Inflammatory macrophage (primary cell): ENCODE data around the gene PTOV1.

ENCODE experiments used
- DNase-seq, 2 donors: peaks; one replicate each; pipeline ENCODE4 v3.0.0-alpha.2; 2020 to 2022

The PTOV1 gene

DNA sequence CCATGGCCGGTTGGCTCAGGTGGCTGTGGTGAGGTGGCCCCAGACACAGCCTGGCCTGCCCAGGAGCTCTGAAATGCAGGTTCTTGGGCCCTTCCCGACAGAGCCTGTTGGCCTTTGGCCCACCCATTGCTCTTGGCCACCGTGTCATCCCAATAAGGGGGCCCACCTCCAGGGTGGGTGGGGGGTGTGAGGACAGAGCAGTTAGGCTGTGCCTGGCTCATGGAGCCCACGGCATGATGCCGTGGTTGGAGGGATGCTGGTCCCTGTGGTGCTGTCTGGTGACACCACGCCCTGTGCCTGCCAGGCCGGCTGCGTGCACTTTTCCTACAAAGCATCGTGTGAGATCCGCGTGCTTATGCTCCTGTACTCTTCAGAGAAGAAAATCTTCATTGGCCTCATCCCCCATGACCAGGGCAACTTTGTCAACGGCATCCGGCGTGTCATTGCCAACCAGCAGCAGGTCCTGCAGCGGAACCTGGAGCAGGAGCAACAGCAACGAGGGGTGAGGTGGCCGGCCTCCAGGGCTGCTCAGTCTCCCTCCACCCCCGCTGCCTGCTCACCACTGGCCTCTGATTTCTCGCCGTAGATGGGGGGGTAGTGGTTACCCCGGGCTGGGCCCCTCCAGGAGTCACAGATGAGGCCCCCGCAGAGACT lies 8.8 kb downstream of the PTOV1 start:
- DNase-seq, result no peak

DNA sequence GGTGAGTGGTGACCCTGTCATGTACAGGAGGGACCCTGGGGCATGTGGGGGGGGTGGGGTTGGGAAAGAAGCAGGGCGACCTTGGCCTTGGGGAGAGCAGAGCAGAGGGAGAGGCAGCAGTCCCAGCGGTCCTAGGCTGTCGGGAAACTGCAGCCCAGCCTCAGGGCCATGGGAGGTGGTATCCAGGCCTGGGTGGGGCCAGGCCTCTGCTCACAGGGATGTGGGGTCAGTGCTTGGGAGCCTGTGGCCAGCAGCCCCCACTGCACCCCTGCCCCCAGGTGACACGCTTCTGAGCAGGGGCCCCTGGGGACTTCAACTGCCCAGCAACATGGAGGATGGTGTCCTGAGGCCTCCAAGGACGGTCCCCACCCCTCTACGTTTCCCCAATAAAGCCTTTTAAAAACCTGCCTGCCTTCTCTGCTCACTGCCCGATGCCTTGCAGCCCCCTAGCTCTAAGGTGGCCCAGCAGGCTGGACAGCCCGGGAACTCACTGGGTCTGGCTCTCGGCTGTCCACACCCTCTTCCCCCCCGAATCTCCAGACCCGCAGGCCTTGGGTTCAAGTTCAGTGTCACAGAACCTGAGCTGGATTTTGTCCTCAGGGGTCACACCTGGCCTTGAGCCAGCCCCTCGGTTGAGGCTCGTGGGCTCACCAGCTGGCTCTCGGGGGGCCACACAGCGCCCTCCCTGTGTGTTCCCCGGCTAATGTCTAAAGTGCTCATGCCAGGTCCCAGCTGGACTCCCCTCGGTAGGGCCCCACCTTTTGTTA lies 9.6 kb downstream of the PTOV1 start:
- DNase-seq, result no peak

DNA sequence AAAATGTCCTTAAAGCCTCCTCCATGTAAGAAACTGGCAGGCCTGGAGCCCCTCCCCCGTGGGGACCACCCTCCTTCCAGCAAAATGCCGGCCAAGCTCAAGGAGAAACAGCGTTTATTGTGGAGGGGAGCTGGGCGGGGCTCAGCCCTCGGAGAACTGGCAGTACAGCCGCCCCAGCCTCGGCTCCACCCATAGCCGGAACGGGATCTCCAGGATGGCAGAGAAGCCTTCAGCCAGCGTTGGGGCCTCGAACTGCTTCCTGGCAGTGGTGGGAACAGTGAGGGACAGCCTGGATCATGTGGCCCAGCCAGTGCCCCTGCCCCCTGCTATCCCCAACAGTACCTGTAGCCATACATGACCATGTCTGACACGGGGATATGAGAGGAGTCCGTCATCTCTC lies 10.1 kb downstream of the PTOV1 start:
- DNase-seq, result no peak

DNA sequence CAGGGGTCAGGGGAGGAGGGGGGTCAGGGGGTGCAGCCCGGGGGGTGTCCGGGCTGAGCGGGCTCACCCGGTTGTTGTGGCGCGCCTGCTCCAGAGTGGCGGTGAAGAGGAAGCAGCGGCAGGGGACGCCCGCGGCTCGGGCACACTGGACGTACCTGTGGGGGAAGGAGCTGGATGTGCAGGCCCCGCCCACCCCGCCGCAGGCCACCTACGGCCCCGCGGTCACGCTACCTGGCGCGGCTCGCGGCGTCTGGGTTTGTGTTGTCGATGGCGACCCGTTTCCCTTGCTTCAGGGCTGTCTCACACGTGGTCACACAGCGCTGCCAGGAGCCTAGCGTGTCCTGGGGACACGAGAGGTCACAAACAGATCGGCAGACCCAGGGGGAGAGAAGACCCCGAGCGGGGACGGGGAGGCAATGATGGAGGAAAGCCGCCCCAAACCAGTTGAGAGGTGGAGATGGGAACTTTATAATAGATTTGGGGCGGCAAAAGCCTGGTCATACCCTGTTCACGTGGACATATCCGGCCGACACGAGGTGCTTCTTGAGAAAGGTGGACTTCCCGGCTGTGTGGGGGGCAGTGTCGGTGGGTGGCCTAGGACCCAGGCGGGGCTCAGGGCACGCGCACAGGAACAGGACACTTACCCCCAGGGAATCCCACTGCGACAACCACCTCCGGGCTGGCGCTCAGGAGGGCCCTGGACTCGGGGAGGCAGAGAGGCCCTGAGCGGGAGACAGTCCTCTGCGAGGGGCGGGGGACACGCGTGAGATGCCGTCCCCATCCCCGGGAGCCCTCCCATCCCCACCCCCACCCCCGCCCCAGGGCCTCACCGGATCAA lies 10.8 kb downstream of the PTOV1 start:
- DNase-seq, result no peak

DNA sequence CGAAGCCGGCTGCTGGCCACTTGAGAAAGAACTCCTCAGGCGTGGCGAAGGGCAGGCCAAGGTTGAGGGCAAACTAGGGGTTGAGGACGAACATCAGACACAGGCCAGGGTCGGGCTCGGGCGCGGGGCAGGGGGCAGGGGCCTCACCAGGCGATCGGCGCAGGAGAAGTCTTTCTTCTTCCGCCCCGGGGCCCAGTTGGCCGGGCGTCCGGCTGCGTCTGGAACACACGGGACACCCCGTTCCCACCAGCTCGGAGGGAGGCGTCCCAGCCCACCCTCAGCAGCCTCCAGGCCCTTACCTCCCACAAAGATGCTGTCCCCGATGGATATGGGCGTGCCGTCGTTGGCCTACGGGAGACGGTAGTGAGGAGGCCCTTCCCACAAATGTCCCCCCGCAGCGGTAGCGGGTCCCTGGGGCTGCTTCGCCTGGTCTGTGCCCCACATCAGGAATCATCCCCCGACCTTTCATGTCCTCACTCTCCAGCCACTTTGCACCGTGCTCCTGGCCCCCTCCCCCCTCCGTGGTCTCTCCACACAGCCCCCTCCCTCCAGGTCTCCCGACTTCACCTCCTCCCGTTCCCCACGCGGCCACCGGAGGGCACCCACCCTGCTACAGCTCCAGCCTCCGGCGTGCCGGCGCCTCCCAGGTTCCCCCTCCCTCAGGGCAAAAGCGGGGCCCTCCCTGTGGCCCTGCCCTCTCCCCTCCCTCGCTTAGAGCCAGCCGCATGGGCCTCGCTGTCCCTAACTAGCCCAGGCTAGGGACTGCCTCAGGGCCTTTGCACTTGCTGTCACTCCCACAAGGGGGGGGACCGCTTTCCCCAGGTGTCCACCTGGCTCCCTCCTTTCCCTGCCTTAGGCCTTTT lies 11.7 kb downstream of the PTOV1 start:
- DNase-seq, result no peak

DNA sequence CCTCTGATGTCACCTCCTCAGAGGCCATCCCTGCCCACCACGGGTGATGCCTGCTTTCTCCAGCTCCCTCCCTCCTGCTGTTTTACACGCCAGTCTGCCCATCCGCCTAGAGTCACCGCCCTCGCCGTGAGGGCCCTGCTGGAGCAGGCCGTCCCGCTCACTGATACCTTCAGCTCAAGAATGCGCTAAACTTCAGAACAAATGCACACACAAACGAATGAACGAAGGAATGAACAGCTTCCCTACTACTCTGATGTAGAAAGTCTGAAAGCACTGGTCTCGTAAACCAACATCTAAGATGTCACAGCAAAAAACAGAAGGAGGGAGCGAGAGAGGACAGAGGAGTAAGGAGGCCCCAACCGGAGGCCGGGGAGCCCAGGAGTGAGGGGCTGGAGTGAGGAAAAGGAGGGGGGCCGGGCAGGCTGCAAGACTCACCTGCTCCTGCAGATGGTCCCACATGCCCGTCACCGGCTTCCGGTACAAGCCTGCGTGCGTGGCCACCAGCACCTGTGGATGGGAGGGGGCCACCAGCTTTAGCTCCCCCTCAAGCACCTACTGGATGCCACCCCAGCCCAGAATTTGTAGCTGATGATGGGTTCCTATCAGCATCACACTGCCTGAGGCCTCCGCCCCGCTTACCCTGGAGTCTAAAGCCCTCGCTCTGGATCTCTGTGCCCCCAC lies 12.4 kb downstream of the PTOV1 start:
- no peak for DNase-seq

DNA sequence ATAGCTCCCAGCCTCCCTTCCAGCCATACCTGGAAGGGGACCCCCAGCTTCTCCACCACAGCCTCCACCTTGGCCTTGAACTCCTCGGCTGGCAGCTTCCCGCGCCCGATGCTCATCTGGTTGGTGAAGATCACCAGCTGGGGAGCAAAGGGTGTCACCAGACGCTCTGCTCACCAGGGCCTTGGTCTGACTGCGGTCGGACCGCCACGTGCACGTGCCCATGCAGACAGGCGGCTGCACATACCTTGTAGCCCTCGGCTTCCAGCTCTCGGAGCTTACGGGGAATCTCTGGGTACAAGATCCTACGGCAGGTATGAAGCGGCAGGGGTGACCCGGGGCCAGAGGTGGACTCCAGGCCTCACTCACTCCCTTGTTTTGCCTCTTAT lies 13.0 kb downstream of the PTOV1 start:
- DNase-seq, result no peak

DNA sequence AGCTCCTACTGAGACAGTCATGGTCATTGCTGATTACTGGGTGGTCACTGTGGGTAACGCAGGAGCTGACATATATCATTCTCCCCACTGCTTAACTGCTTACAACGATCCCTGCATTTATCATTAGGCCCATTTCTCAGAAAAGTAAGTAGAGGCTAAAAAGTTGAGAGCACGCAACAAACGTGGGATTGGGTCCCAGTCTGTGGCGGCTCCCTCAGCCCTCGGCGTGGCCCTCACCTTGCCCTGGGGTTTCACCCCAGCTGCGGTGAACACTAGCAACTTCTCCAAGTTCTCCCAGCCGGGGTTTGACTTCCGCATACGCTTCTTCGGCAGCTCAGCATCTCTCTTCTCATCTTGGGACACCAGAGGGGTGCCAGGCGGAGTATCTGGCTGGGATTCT lies 13.9 kb downstream of the PTOV1 start:
- DNase-seq, result no peak

DNA sequence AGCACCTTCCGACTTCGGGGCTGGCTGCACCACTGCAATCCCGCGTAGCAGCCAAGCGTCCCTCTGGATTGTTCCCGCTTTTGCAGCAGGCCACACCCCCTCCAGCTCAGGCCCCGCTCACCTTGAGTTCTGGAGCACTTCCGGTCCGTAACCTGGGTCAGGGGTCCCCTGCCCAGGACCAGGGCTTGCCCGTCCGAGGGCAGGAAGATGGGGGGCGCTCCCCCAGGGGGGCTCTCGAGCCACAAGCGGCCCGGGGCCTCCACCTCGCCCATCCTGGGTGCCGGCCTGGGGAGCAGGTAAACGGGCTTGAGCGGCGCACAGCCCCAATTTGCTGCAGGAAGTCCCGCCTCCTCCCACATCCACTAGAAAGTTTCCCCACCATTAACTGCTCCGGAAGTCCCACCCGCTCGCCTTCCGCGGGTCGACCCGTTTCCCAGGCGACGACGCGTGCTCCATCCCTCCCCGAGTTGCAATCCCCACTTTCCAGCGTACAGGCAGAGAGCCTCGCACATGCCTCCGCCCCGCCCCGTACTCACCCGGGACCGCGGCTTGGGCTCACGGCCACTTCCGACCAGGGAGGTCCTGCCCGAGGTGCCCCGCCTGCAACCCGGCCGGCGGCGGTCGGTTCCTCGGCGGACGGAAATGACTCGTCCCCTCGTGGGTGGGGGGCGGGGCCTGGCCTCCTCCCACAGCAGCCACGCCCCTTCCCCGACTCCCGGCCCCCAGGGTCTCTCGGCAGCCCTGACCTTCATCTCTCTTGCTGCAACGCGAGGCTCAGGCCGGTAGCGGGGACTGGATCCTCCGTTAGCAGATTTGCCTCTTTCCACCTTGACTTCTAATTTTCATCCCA lies 16.2 kb downstream of the PTOV1 start, which contains the start of gene PNKP:
Gene PNKP (minus strand): TSS at position 644 of the 850 bp plus-strand sequence. CDS start 372 bp downstream, at position 272.
- DNase-seq, result peak; percentile 91

DNA sequence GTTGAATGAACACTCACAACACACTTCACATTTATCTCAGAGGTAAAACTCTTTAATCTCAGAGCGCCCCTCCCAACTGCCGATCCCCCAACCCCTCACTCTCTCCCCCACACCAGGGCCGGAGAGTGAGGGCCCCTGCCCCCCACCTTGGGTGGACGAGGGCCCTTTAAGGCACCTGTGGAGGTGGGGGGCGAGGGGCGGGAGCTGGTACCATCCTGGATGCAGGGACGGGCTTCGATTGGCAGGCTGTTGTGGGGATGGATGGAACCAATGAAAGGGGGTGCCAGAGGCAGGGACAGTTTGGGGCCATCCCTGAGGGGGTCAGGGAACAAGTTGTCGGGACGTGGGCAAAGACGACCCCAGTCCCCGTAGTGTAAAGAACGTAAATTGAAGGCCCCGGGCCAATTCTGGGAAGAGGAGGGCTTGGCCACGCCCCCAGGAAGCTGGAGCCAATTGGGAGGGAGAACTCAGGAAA lies 18.1 kb downstream of the PTOV1 start:
- DNase-seq, result no peak

DNA sequence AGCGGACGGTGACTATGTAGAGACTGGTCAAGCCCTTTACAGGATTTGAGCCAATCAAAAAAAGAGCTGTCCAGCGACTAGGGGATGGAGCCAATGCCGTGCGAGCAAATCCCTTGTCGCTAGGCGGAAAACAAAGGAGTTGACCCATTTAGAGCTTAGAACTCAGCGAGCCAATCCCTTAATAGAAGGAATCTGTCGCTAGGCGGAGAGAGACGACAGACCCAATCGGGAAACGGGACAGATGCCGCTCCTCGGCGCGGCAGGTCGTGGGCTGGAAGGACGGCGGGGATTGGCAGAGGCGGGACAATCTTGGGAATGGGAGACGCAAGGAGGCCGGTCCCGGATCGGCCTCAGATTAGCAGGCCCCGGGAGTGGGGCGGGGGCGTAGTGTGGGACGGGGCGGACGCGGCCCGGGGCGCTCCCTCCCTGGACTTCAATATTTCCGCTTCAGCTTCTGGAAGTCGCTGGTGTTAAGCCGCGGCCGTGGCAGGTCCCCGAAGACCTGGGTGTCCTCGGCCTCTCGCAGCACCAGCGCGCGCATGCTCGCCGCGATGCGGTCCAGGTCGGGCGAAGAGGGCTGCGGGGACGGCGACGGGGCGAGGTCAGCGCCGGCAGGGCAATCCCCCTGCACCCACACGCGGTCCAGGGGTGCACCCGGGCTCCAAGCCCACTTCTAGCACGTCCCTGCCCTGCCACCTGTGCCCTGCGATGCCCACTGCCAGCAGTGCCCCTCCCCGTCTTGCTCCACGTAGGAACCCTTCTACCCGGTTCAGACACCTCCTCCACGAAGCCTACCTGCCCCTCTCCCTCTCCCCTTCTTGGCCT lies 18.7 kb downstream of the PTOV1 start:
- peak; percentile 99 to 100 for DNase-seq

DNA sequence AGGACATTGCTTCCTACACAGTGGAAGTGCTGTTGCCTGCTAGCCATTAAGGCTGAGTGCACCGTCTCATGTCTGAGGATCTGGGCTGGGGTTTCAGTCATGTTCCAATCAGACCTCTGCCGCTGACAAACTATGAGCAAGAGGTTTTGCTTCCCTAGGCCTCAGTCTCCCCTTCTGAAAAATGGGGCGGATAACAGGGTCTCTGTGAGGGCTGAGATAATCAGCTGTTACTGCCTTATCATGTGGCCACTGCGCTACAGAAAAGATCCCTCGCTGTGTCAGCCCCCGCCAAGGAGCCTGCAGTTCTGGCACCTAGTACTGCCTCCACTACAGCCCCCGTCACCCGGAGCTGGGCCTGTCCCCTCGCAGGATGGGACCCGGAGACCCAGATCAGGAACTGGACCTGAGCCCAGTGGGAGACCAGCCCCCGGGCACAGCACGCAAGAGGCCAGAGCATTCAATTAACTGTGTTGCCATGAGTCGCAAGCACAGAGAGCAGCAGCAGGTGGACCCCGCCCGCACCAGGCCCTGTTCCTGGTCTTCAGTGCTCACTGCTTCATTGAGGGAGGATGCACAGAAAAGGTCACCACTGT lies 19.4 kb downstream of the PTOV1 start:
- DNase-seq, result no peak

DNA sequence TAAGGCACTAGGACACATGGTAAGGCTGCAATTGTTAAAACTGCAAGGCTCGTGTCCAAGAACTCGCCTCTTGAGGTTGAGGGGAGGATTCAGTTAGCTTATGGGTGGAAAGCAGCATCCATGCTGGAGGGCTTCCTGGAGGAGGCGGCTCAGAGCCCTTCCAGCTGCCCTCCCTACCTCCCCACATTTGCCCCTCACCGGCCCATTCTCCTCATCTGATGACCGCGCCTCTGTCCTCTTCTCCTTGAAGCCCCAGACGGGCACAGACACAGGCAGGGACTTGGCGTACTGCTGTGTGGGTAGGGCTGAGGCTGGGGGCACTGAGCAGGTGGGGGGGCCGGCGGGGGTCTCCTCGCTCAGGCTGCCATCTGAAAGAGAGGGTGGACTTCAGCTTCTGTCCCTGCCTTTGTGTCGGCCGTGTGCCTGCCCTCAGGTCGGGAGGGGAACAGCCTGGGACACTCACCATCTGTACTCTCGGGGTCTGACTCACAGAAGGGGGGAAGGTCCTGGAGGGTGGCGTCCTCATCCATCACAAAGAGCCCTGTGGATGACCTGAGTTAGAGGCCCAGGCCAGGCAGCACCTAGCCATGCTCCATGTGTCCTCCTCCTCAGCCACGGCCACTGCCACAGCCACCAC lies 20.5 kb downstream of the PTOV1 start:
- DNase-seq, result no peak

DNA sequence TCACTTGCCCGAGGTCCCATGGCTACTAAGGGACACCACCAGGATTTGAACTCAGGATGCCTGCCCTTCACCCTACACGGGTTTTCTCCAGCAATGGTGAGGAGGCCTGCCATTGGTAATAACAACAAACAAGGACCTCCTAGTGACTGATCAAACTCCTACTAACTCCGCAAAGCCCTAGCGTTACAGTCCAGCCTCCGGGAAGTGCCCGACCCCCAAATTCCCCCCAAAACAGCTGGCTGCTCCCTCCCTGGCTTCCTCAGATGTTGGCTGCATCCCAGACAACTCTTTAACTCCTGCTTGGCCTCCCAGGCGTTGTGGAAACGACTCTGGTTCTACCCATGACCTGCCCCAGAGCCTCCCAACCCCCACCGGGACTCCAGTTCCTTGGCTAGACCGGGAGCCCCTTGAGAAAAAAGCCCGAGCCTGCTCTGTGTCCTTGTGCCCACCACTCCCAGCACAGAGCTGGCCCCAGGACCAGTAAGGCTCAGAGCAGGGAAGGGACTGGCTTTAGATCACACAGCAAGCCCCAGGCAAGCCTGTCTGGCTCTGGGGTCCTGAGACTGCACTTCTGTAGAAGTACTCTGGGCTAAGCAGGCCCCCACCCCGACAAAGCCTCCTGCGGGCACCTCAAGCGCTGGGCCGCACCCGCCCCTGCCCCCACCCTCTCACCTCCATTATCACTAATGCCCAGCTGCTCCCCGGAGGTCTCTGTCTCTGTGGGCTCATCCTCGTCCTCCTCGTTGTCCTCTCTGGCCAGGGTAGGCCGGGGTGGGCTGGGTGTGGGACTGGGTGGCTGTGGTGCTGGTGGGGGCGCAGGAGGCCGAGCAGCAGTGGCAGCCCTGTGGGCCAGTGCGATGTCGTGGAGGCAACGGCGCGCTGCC lies 21.5 kb downstream of the PTOV1 start:
- no peak for DNase-seq

DNA sequence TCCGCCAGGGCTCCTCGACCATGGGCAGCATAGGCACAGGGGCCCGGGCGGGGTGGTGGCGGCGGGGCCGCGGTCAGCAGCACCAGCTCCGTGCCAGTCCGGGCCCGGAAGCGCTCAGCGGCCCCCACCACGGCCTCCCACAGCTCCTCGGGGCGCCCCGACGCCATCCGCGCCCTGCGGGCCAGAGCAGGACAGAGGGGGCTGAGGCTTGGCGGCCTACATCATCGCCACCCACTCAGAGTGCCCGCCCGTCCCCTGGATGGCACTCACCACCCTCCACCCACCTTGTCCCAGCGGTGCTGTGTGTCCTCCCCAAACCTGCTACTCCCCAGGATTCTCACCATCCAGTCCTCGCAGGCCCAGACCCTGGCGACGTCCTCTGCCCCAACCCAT lies 22.2 kb downstream of the PTOV1 start:
- DNase-seq, result no peak

DNA sequence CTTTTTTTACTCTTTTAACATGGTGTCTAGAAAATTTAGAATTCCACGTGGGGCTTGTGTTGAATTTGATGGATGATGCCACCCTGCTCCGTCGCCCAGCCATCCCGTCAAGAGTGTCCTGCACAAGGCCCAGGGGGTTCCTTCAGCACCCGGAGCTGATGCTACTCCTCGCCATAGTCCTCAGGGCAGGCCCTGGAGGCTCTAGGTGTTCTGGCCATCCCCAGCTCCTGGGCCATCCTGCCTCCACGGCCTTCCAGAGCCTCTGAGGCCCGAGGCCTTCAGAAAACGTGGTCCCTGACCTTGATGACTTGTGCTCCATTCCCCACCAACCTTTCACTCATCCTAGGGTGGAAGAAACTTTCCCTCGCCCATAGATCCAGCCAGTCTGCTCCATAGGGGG lies 22.9 kb downstream of the PTOV1 start:
- no peak for DNase-seq

DNA sequence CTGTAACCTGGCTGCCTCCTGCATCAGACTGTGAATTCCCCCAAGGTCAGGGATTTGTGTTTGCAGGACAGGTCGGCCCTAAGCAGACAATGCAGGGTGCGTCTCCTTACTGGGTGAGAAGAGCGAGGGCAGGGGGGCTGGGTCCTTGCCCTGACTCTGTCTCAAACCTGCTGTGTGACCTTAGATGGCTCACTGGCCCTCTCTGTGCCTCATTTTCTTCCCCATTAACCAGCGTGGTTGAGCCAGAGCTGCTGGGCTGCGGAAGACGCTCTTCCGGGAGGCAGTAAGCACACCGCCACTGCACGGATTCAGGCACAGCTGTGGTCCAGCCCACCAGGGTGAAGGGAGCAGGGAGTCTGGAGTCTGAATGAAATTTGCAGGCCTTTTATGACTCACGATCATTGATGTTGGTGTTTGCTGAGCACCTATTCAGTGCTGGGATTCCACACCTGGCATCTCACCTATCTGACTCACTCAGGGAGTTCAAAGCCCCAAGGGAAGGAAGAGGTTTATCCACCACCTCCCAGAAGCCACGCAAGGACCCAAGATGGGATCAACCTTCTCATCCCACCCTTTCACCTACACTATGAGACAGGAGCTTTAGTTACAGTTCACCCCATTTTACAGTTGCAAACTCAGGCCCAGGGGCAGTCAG lies 23.7 kb downstream of the PTOV1 start:
- DNase-seq, result no peak
